ENCODE results near the gene NAA10.

- TF ChIP-seq TAF1 (IDR thresholded peaks at IDR 0.05; ENCODE audit: low read depth), result no peak
- no peak for TF ChIP-seq FOXM1 (IDR thresholded peaks at IDR 0.05; ENCODE audit: borderline replicate concordance, low read depth)
- TF ChIP-seq YY1 (IDR thresholded peaks at IDR 0.05; ENCODE audit: low read depth), result no peak
- no peak for TF ChIP-seq TCF12 (IDR thresholded peaks at IDR 0.05; ENCODE audit: low read depth)
- TF ChIP-seq TEAD4 (IDR thresholded peaks at IDR 0.05), result no peak
- no peak for TF ChIP-seq RAD21 (IDR thresholded peaks at IDR 0.05; ENCODE audit: low read depth)
Observed at GRCh38 chrX:153981231-153981630, 46.4 kb upstream of the NAA10 start.

All from Ishikawa (cell line).